ENCODE data around the gene PLA2G4A. TPM values are rescaled to one million over a fixed set of nuclear protein-coding genes. Genes with fewer than 3 reads are reported as not detected.

The PLA2G4A gene
- total RNA-seq, 1 donor: 12.3 TPM

- H2AFZ ChIP-seq (ENCODE audit: low read length): no peak overlapping the region
- H3K4me1 ChIP-seq (ENCODE audit: insufficient read depth, low read length): no peaks in the 10 kb centered on the region
- no peaks in the 10 kb centered on the region for H3K36me3 ChIP-seq (ENCODE audit: insufficient read depth, low read length)
- DNase-seq (ENCODE audit: insufficient read length, low spot score, missing footprints): no peak
- no peaks in the 10 kb centered on the region for H3K79me2 ChIP-seq (ENCODE audit: insufficient read depth, low read length)
- H3K27ac ChIP-seq (ENCODE audit: low read depth, low read length): no peak overlapping the region
- no peak overlapping the region for H3K4me2 ChIP-seq (ENCODE audit: insufficient read depth, low read length)
- H3K4me3 ChIP-seq (ENCODE audit: insufficient read depth, low read length): no peak overlapping the region
- no peaks in the 10 kb centered on the region for H3K9me3 ChIP-seq (ENCODE audit: low read depth, low read length)
- no peaks in the 10 kb centered on the region for H3K27me3 ChIP-seq (ENCODE audit: insufficient read depth, low read length)
- H4K20me1 ChIP-seq (ENCODE audit: insufficient read depth, low read length): no peaks in the 10 kb centered on the region
- TF ChIP-seq CTCF (IDR thresholded peaks at IDR 0.05; ENCODE audit: extremely low read depth, low read depth, low read length): no peak
These were observed 180.6 kb downstream of the PLA2G4A start for GRCh38 chr1:187009320-187009719.

- Histone ChIP-seq H2AFZ (ENCODE audit: low read length) (no peak overlapping the region), H3K79me2 (ENCODE audit: insufficient read depth, low read length) (no peaks in the 10 kb centered on the region), H3K9me3 (ENCODE audit: low read depth, low read length) (no peaks in the 10 kb centered on the region), H3K27ac (ENCODE audit: low read depth, low read length) (no peak overlapping the region), H4K20me1 (ENCODE audit: insufficient read depth, low read length) (no peaks in the 10 kb centered on the region), H3K36me3 (ENCODE audit: insufficient read depth, low read length) (no peaks in the 10 kb centered on the region), H3K4me2 (ENCODE audit: insufficient read depth, low read length) (no peak overlapping the region), H3K4me1 (ENCODE audit: insufficient read depth, low read length) (no peaks in the 10 kb centered on the region), H3K27me3 (ENCODE audit: insufficient read depth, low read length) (no peaks in the 10 kb centered on the region), H3K4me3 (ENCODE audit: insufficient read depth, low read length) (no peak overlapping the region)
- no peak for DNase-seq (ENCODE audit: insufficient read length, low spot score, missing footprints)
- TF ChIP-seq CTCF (IDR thresholded peaks at IDR 0.05; ENCODE audit: extremely low read depth, low read depth, low read length): no peak
These were observed 182.0 kb downstream of the PLA2G4A start for GRCh38 chr1:187010571-187011309.

- Histone ChIP-seq H3K9me3 (ENCODE audit: low read depth, low read length) (no peaks in the 10 kb centered on the region), H4K20me1 (ENCODE audit: insufficient read depth, low read length) (no peaks in the 10 kb centered on the region), H2AFZ (ENCODE audit: low read length) (no peak overlapping the region), H3K27me3 (ENCODE audit: insufficient read depth, low read length) (no peaks in the 10 kb centered on the region), H3K27ac (ENCODE audit: low read depth, low read length) (no peak overlapping the region), H3K4me2 (ENCODE audit: insufficient read depth, low read length) (peak overlapping the region; percentile 15), H3K36me3 (ENCODE audit: insufficient read depth, low read length) (no peaks in the 10 kb centered on the region), H3K4me1 (ENCODE audit: insufficient read depth, low read length) (no peaks in the 10 kb centered on the region), H3K79me2 (ENCODE audit: insufficient read depth, low read length) (no peaks in the 10 kb centered on the region), H3K4me3 (ENCODE audit: insufficient read depth, low read length) (no peak overlapping the region)
- no peak for TF ChIP-seq CTCF (IDR thresholded peaks at IDR 0.05; ENCODE audit: extremely low read depth, low read depth, low read length)
- no peak for DNase-seq (ENCODE audit: insufficient read length, low spot score, missing footprints)
These were observed 184.9 kb downstream of the PLA2G4A start for GRCh38 chr1:187013582-187014200.

- no peaks in the 10 kb centered on the region for H3K4me1 ChIP-seq (ENCODE audit: insufficient read depth, low read length)
- H3K79me2 ChIP-seq (ENCODE audit: insufficient read depth, low read length): no peaks in the 10 kb centered on the region
- H4K20me1 ChIP-seq (ENCODE audit: insufficient read depth, low read length): no peaks in the 10 kb centered on the region
- H3K4me2 ChIP-seq (ENCODE audit: insufficient read depth, low read length): no peak overlapping the region
- H3K27ac ChIP-seq (ENCODE audit: low read depth, low read length): no peak overlapping the region
- H2AFZ ChIP-seq (ENCODE audit: low read length): no peak overlapping the region
- no peaks in the 10 kb centered on the region for H3K36me3 ChIP-seq (ENCODE audit: insufficient read depth, low read length)
- H3K9me3 ChIP-seq (ENCODE audit: low read depth, low read length): no peaks in the 10 kb centered on the region
- no peaks in the 10 kb centered on the region for H3K27me3 ChIP-seq (ENCODE audit: insufficient read depth, low read length)
- TF ChIP-seq CTCF (IDR thresholded peaks at IDR 0.05; ENCODE audit: extremely low read depth, low read depth, low read length): no peak
- DNase-seq (ENCODE audit: insufficient read length, low spot score, missing footprints): no peak
- no peak overlapping the region for H3K4me3 ChIP-seq (ENCODE audit: insufficient read depth, low read length)
These were observed 189.5 kb downstream of the PLA2G4A start for GRCh38 chr1:187018291-187018690.

All from osteoblast (primary cell).